ENCODE data around the gene DGKE. TPM values are rescaled to one million over a fixed set of nuclear protein-coding genes. Genes with fewer than 3 reads are reported as not detected.

DGKE gene
- total RNA-seq, 4 donors from 2014 or later: 7.2 to 21.7 (median 14.7) TPM

DNA sequence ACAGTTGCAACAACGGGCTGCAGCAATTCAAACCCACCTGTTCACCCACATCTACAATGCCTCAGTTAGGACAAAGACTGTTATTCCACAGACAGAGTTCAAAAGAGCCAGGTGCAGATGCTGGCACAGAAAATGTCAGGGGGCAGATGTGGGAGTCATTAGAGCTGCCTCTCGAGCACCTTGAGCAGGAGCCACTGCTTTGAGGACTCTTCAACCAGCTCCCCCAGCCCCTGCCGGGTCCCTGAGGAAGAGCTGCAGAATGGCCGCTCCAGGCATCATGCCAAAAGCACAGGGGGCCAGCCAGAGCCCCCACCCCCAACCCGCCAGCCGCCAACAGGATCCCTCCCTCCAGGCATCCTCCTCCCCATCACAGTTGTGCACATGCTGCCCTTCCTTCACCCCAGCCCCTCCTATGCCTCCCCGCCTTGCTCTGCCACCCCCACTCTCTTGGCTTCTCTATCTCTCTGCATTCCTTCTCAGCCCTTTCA, 21.0 kb upstream of the DGKE start:
- H3K4me3 ChIP-seq (replicated peaks in 1 of 3): no peak overlapping the region
- no peaks in the 10 kb centered on the region for H3K9me3 ChIP-seq
- H3K4me1 ChIP-seq: no peaks in the 10 kb centered on the region
- 40 to 49% methylated on average over 7 of the region's 7 CpGs for WGBS, 2 donors
- intact Hi-C loops (cut with DNase I): no loop called here
- no peak overlapping the region for H3K27ac ChIP-seq
- DNase-seq: no peak
- H3K27me3 ChIP-seq: no peaks in the 10 kb centered on the region
- TF ChIP-seq CTCF (IDR thresholded peaks at IDR 0.05) (no peak), POLR2A (IDR thresholded peaks at IDR 0.05) (no peak)
- no peaks in the 10 kb centered on the region for H3K36me3 ChIP-seq

GRCh38 chr17:56815711-56816110, 18.2 kb upstream of the DGKE start:
- TF ChIP-seq CTCF (IDR thresholded peaks at IDR 0.05): no peak
- no peak for TF ChIP-seq POLR2A (IDR thresholded peaks at IDR 0.05)
- Histone ChIP-seq H3K27me3 (no peaks in the 10 kb centered on the region), H3K9me3 (no peaks in the 10 kb centered on the region), H3K4me3 (replicated peaks in 1 of 3) (no peak overlapping the region), H3K36me3 (no peaks in the 10 kb centered on the region), H3K4me1 (peaks cover 0 to 9% of the 10 kb centered on the region in 2 donors), H3K27ac (no peak overlapping the region)
- 83 to 87% methylated on average over 6 of the region's 6 CpGs for WGBS, 2 donors
- DNase-seq: no peak
- intact Hi-C loops (cut with DNase I): loop anchor here (5.0 kb wide), 1 partner anchor 127 kb away; no protein-coding TSS in a partner anchor

DNA sequence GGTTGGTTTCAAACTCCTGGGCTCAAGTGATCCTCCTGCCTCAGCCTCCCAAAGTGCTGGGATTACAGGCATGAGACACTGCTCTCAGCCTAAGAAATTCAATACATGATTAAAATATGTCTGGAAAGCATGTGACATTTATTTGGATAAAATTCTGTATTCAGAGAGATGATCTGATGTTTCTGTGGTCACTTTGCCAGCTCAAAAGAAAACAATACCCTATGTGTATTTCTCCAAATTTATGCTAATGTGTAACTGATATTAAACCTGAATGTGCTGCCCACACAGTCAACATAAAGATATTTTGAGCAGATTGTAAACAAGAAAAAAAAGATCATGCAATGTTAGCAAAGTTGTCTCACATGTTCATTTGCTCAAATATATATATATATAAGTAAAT, 16.9 kb upstream of the DGKE start:
- Histone ChIP-seq H3K4me1 (peaks cover 0 to 9% of the 10 kb centered on the region in 2 donors), H3K9me3 (no peaks in the 10 kb centered on the region), H3K27ac (no peak overlapping the region), H3K4me3 (replicated peaks in 1 of 3) (no peak overlapping the region), H3K36me3 (no peaks in the 10 kb centered on the region), H3K27me3 (no peaks in the 10 kb centered on the region)
- intact Hi-C loops (cut with DNase I): loop anchor here (5.0 kb wide), 1 partner anchor 125 kb away; no protein-coding TSS in a partner anchor
- TF ChIP-seq POLR2A (IDR thresholded peaks at IDR 0.05) (no peak), CTCF (IDR thresholded peaks at IDR 0.05) (no peak)
- no peak for DNase-seq

DNA sequence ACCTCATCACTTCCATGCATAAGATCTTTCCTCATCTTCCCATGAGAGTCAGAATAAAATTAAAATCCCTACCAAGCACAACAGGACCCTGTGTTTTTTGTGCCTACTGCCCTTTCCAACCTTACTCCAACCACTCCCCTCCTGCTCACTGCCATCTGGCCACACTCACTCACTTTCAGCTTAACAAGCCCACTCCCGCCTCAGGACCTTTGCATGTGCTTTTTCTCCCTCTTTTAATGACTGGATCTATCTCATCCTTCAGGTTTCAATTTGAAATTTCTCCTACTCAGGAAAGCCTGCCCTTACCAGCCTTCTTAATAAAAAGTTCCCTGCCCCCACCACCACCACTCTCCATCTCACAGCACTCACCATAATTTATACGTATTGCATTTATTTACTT, 14.9 kb upstream of the DGKE start:
- no peaks in the 10 kb centered on the region for H3K9me3 ChIP-seq
- no peaks in the 10 kb centered on the region for H3K27me3 ChIP-seq
- H3K4me3 ChIP-seq (replicated peaks in 1 of 3): no peak overlapping the region
- no peak overlapping the region for H3K27ac ChIP-seq
- no peaks in the 10 kb centered on the region for H3K36me3 ChIP-seq
- intact Hi-C loops (cut with DNase I): loop anchor here (5.0 kb wide), 1 partner anchor 123 kb away; no protein-coding TSS in a partner anchor
- no peak for TF ChIP-seq CTCF (IDR thresholded peaks at IDR 0.05)
- TF ChIP-seq POLR2A (IDR thresholded peaks at IDR 0.05): no peak
- WGBS, 2 donors: 93 to 94% methylated on average over 2 of the region's 2 CpGs
- H3K4me1 ChIP-seq: peaks cover 0 to 9% of the 10 kb centered on the region in 2 donors
- no peak for DNase-seq

- intact Hi-C loops (cut with DNase I): loop anchor here (5.0 kb wide), 1 partner anchor 123 kb away; no protein-coding TSS in a partner anchor
- Histone ChIP-seq H3K4me3 (replicated peaks in 1 of 3) (no peak overlapping the region), H3K9me3 (no peaks in the 10 kb centered on the region), H3K27ac (no peak overlapping the region), H3K27me3 (no peaks in the 10 kb centered on the region), H3K36me3 (no peaks in the 10 kb centered on the region), H3K4me1 (peaks cover 0 to 9% of the 10 kb centered on the region in 2 donors)
- DNase-seq: peak; percentile 62 to 67
- TF ChIP-seq CTCF (IDR thresholded peaks at IDR 0.05): peak; percentile 60 to 81 (median 77)
- no peak for TF ChIP-seq POLR2A (IDR thresholded peaks at IDR 0.05)
- 18 to 19% methylated on average over 14 of the region's 14 CpGs for WGBS, 2 donors
Observed at GRCh38 chr17:56819431-56820145, 14.4 kb upstream of the DGKE start.
